ENCODE measurements around the gene IPO11. TPM values are rescaled to one million over a fixed set of nuclear protein-coding genes. Genes with fewer than 3 reads are reported as not detected.

The IPO11 gene
- total RNA-seq, 1 donor from 2014 or later, result 41.0 TPM

GRCh38 chr5:62536232-62536631 is 123.7 kb downstream of the IPO11 start:
- Mint-ChIP-seq H3K4me1 (ENCODE audit: unreplicated experiment) (peaks cover 4% of the 10 kb centered on the region), H3K4me3 (no peak overlapping the region), H3K27ac (no peak overlapping the region), H3K36me3 (peaks cover 23% of the 10 kb centered on the region), H3K9me3 (no peaks in the 10 kb centered on the region), H3K27me3 (no peaks in the 10 kb centered on the region)
- no peak for DNase-seq (ENCODE audit: extremely low spot score, unreplicated experiment)
- TF ChIP-seq CTCF (conservative IDR thresholded peaks at IDR 0.05), result no peak

- Mint-ChIP-seq H3K27ac (no peak overlapping the region), H3K27me3 (no peaks in the 10 kb centered on the region), H3K9me3 (no peaks in the 10 kb centered on the region), H3K4me1 (ENCODE audit: unreplicated experiment) (peaks cover 4% of the 10 kb centered on the region), H3K4me3 (no peak overlapping the region), H3K36me3 (peaks cover 19% of the 10 kb centered on the region)
- no peak for DNase-seq (ENCODE audit: extremely low spot score, unreplicated experiment)
- no peak for TF ChIP-seq CTCF (conservative IDR thresholded peaks at IDR 0.05)
Observed at GRCh38 chr5:62536783-62537182, 124.2 kb downstream of the IPO11 start.

- H3K27ac Mint-ChIP-seq, result no peak overlapping the region
- DNase-seq (ENCODE audit: extremely low spot score, unreplicated experiment), result no peak
Observed at GRCh38 chr5:62538017-62538942, 125.7 kb downstream of the IPO11 start.

GRCh38 chr5:62542720-62543119 is 130.2 kb downstream of the IPO11 start:
- no peak overlapping the region for H3K4me3 Mint-ChIP-seq
- no peak overlapping the region for H3K27ac Mint-ChIP-seq
- H3K27me3 Mint-ChIP-seq, result no peaks in the 10 kb centered on the region
- peaks cover 38% of the 10 kb centered on the region for H3K36me3 Mint-ChIP-seq
- H3K4me1 Mint-ChIP-seq (ENCODE audit: unreplicated experiment), result peaks cover 4% of the 10 kb centered on the region
- no peak for TF ChIP-seq CTCF (conservative IDR thresholded peaks at IDR 0.05)
- no peak for DNase-seq (ENCODE audit: extremely low spot score, unreplicated experiment)
- H3K9me3 Mint-ChIP-seq, result no peaks in the 10 kb centered on the region

More at GRCh38 chr5:62538017-62538942, 125.7 kb downstream of the IPO11 start:
- Mint-ChIP-seq H3K4me1 (ENCODE audit: unreplicated experiment) (peaks cover 4% of the 10 kb centered on the region), H3K4me3 (no peak overlapping the region), H3K27me3 (no peaks in the 10 kb centered on the region), H3K9me3 (no peaks in the 10 kb centered on the region), H3K36me3 (peaks cover 19% of the 10 kb centered on the region)
- no peak for TF ChIP-seq CTCF (conservative IDR thresholded peaks at IDR 0.05)

GRCh38 chr5:62547945-62548630 is 135.5 kb downstream of the IPO11 start:
- Mint-ChIP-seq H3K4me1 (ENCODE audit: unreplicated experiment) (no peaks in the 10 kb centered on the region), H3K36me3 (peaks cover 27% of the 10 kb centered on the region), H3K27me3 (no peaks in the 10 kb centered on the region), H3K9me3 (no peaks in the 10 kb centered on the region), H3K4me3 (no peak overlapping the region), H3K27ac (no peak overlapping the region)
- no peak for DNase-seq (ENCODE audit: extremely low spot score, unreplicated experiment)
- no peak for TF ChIP-seq CTCF (conservative IDR thresholded peaks at IDR 0.05)

All from type B pancreatic cell (in vitro differentiated cells).